Measurements from ENCODE around the gene TMEM141.
A peak's percentile ranks its signal among the peaks of the same experiment; 100 is the strongest.
"Not testable (repeated sequence)": the region's sequence is repeated elsewhere in the genome, so short reads cannot be mapped to it uniquely, and the experiment has no call there.

The TMEM141 gene

DNA sequence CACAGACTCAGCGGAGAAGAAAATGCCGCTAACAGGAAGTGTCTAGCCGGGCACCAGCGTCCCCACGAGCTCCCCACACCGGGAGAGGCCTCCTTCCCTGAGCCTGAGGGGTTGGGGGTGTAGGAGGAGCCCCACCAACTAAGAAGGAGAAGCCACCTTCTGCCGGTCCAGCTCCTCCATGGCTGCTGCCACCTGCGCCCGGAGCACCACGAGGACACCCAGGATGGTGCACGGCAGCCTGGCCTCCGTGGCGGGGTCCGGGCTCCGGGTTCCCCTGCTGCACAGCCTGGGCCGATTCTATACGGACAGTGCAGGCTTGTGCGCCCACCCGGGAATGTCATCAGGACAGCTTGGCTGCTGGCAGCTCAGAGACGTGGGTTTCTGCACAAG lies 33.4 kb upstream of the TMEM141 start:
- ChIA-PET CTCF (interaction anchor here (1.3 to 2.1 kb wide), 8 partner anchors 9 to 30 kb away, joined by 4 to 12 read pairs (median 6); no protein-coding TSS in a partner anchor), POLR2A (interaction anchor here (1.5 kb wide), 1 partner anchor 29 kb away, joined by 3 read pairs; no protein-coding TSS in a partner anchor)
- TF ChIP-seq, protein P1, sequence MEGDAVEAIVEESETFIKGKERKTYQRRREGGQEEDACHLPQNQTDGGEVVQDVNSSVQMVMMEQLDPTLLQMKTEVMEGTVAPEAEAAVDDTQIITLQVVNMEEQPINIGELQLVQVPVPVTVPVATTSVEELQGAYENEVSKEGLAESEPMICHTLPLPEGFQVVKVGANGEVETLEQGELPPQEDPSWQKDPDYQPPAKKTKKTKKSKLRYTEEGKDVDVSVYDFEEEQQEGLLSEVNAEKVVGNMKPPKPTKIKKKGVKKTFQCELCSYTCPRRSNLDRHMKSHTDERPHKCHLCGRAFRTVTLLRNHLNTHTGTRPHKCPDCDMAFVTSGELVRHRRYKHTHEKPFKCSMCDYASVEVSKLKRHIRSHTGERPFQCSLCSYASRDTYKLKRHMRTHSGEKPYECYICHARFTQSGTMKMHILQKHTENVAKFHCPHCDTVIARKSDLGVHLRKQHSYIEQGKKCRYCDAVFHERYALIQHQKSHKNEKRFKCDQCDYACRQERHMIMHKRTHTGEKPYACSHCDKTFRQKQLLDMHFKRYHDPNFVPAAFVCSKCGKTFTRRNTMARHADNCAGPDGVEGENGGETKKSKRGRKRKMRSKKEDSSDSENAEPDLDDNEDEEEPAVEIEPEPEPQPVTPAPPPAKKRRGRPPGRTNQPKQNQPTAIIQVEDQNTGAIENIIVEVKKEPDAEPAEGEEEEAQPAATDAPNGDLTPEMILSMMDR (IDR thresholded peaks at IDR 0.05; ENCODE audit: insufficient read depth, low read length, missing control alignments), result no peak
- H3K4me3 ChIP-seq (ENCODE audit: low read depth, low read length), result no peak overlapping the region
- DNase-seq (ENCODE audit: low read depth, low spot score), result no peak

DNA sequence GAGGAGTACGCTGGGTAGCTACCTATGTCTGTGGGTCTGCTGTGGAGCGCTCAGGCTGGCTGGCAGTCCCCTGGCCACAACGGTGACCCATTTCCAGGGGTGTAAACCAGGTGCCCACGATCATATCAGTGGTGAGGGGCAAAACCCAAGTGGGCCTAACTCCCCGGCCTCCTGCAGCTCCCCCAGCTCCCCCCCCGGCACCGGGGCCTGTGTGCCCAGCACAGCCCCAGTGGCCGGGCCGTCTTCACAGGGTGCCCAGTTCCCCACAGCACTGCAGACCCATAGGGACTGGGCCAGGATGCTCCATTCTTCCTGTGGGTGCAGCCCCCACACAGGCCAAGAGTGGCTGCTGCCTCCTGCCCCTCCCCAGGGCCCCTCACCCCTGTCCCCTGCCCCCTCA lies 32.1 kb upstream of the TMEM141 start:
- ChIA-PET CTCF (interaction anchor here (1.1 to 4.5 kb wide), 11 partner anchors 8 to 30 kb away, joined by 3 to 30 read pairs (median 7); no protein-coding TSS in a partner anchor), POLR2A (no interaction called here)
- no peak for DNase-seq (ENCODE audit: low read depth, low spot score)
- TF ChIP-seq, protein P1 (IDR thresholded peaks at IDR 0.05; ENCODE audit: insufficient read depth, low read length, missing control alignments), result no peak
- no peak overlapping the region for H3K4me3 ChIP-seq (ENCODE audit: low read depth, low read length)

DNA sequence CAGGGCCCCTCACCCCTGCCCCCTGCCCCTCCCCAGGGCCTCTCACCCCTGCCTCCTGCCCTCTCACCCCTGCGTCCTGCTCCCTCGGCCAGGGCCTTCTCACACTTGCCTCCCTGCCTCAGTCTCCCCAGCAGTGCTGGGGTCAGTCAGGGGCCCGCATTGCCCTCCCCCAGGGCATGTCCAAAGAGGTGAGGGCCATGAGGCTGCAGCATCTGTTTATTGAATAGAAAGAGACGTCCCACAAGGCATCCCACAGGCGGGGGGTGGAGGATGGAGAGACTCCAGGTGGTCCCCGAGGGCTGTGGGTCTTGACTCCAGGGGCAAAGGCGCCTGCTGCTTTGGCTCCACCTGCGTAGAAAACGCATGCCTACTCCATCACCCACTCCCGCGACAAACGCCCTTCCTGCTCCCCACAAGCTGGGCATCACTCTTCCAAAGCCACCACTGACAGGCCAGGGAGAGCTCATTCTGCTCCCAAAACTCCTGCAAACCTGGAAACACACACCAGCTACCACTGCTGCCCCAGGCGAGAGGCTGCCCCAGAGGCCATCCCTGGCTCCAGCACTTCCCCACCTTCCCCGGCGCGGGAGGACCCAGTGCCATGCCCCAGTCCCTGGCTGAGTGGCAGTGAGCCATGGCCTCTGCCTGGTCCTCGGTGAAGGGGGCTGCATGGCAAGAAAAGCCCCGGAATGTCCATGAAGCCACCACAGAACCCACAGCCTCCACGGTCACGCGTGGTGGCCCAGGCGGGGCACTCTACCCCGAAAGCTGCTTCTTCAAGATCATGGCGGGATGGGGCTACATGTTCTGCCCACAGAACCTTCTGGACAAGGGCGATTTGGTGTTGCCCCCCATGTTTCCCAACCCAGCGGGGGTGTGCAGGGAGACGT lies 31.5 kb upstream of the TMEM141 start:
- no peak overlapping the region for H3K4me3 ChIP-seq (ENCODE audit: low read depth, low read length)
- no peak for DNase-seq (ENCODE audit: low read depth, low spot score)
- CTCF ChIA-PET, result interaction anchor here (0.7 to 4.7 kb wide), 12 partner anchors 9 to 31 kb away, joined by 3 to 41 read pairs (median 8); no protein-coding TSS in a partner anchor
- POLR2A ChIA-PET, result no interaction called here
- TF ChIP-seq, protein P1 (IDR thresholded peaks at IDR 0.05; ENCODE audit: insufficient read depth, low read length, missing control alignments), result no peak

- TF ChIP-seq, protein P1 (IDR thresholded peaks at IDR 0.05; ENCODE audit: insufficient read depth, low read length, missing control alignments), result no peak
- CTCF ChIA-PET, result interaction anchor here (1.1 to 4.7 kb wide), 12 partner anchors 9 to 32 kb away, joined by 3 to 41 read pairs (median 6); no protein-coding TSS in a partner anchor
These were observed 30.7 kb upstream of the TMEM141 start for GRCh38 chr9:136760424-136760823.

DNA sequence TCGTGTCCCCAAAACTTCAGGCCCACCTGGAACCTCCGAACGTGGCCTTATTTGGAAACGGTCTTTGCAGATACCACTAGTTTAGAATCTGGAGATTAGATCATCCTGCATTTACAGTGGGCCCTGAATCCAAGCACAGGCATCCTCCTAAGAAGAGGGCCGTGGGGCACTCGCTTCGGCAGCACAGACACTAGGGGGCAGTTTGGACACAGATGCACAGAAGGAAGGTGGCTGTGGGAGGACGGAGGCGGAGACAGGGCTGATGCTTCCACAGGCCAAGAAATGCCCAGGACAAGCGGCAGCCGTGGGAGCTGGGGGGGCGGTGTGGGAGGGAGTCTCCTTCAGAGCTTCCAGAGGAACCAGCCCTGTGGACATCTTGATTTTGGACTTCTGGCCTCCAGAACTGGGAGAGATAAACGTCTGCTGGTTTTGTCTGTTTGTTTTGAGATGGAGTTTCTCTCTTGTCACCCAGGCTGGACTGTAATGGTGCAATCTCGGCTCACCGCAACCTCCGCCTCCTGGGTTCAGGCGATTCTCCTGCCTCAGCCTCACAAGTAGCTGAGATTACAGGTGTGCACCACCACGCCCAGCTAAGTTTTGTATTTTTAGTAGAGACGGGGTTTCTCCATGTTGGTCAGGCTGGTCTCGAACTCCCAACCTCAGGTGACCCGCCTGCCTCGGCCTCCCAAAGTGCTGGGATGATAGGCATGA lies 30.2 kb upstream of the TMEM141 start:
- peak; percentile 4 for DNase-seq (ENCODE audit: low read depth, low spot score)
- ChIA-PET POLR2A (interaction anchor here (0.8 to 1.7 kb wide), 2 partner anchors 33 to 34 kb away, joined by 3 to 8 read pairs; no protein-coding TSS in a partner anchor), CTCF (interaction anchor here (0.9 to 4.7 kb wide), 15 partner anchors 8 to 308 kb away, joined by 3 to 41 read pairs (median 6); no protein-coding TSS in a partner anchor)
- not testable (repeated sequence) for H3K4me3 ChIP-seq (ENCODE audit: low read depth, low read length)
- TF ChIP-seq, protein P1 (IDR thresholded peaks at IDR 0.05; ENCODE audit: insufficient read depth, low read length, missing control alignments), result peak; percentile 85

More at GRCh38 chr9:136760424-136760823, 30.7 kb upstream of the TMEM141 start:
- POLR2A ChIA-PET, result interaction anchor here (0.8 to 1.7 kb wide), 2 partner anchors 32 to 34 kb away, joined by 3 to 8 read pairs; no protein-coding TSS in a partner anchor
- H3K4me3 ChIP-seq (ENCODE audit: low read depth, low read length), result no peak overlapping the region
- DNase-seq (ENCODE audit: low read depth, low spot score), result no peak

Data from AG04449 (cell line).